GM12878 (cell line): ENCODE results near the gene GRIK4. TPM values are rescaled to one million over a fixed set of nuclear protein-coding genes. Genes with fewer than 3 reads are reported as not detected.

Experiments
- IRF5 ChIP-seq: fragments of 450-650 bp; IDR thresholded peaks from 2 replicates; pipeline ENCODE4 v1.6.1; 2017; ENCODE audit warnings: borderline replicate concordance
- MEF2A ChIP-seq: IDR thresholded peaks from 2 replicates; pipeline ENCODE4 v1.6.1; 2011; ENCODE audit warnings: low read depth, mild to moderate bottlenecking, low read length, moderate library complexity; ENCODE audit not compliant: insufficient read depth
- NBN ChIP-seq: fragments of 450-650 bp; IDR thresholded peaks from 2 replicates; pipeline ENCODE4 v1.6.1; 2016
- NFYB ChIP-seq: IDR thresholded peaks from 2 replicates; pipeline ENCODE4 v1.6.1; 2011; ENCODE audit warnings: low read depth, mild to moderate bottlenecking, low read length, improper control_type of control experiment, moderate library complexity; ENCODE audit not compliant: insufficient read depth
- NR2C2 ChIP-seq: IDR thresholded peaks from 2 replicates; pipeline ENCODE4 v1.6.1; 2011; ENCODE audit warnings: borderline replicate concordance, low read depth; ENCODE audit not compliant: control insufficient read depth, insufficient read length
- POLR2AphosphoS5 ChIP-seq: IDR thresholded peaks from 2 replicates; pipeline ENCODE4 v1.6.1; 2011; ENCODE audit warnings: mild to moderate bottlenecking, low read length, inconsistent platforms
- TBL1XR1 ChIP-seq: IDR thresholded peaks from 2 replicates; pipeline ENCODE4 v1.6.1; 2012; ENCODE audit warnings: low read depth, low read length, improper control_type of control experiment
- ZBTB40 ChIP-seq: fragments of 450-650 bp; IDR thresholded peaks from 2 replicates; pipeline ENCODE4 v1.6.1; 2016; ENCODE audit warnings: mild to moderate bottlenecking, moderate library complexity, borderline replicate concordance
- polyA plus RNA-seq, 11 experiments: library from polyadenylated mRNA; depleted of rRNA in 4 of 11; unstranded in 6 of 11; stranded (reverse) in 5 of 11; fragments of >200 nt; fragmentation: Nextera tagmentation in 4 of 11; fragmentation: Illumina TruSeq in 1 of 11; extraction: Ambion mirVana in 4 of 11; extraction: Trizol in 1 of 11; gene quantifications; 1 replicate in 1 of 11; 2 replicates in 10 of 11; pipeline versions ENCODE4 v1.2.1 to v1.2.3, GENCODE V29; 2011 to 2016; ENCODE audit warnings: inconsistent platforms in 2 of 11, missing spikeins in 2 of 11, low read depth in 1 of 11
- total RNA-seq, 4 experiments: library from RNA; depleted of rRNA in 3 of 4; stranded (reverse); fragments of >200 nt in 3 of 4; fragmentation: Illumina TruSeq in 1 of 4; extraction: Trizol in 1 of 4; gene quantifications; 2 replicates each; pipeline versions ENCODE4 v1.2.1 to v1.2.3, GENCODE V29; 2013 to 2021

GRIK4 gene
- total and polyA plus RNA-seq, 10 of the 15 experiments (the other 5 are each of a cell fraction or from before 2014, with no cell fraction given): 0.33 to 3.6 (median 0.72) TPM

DNA sequence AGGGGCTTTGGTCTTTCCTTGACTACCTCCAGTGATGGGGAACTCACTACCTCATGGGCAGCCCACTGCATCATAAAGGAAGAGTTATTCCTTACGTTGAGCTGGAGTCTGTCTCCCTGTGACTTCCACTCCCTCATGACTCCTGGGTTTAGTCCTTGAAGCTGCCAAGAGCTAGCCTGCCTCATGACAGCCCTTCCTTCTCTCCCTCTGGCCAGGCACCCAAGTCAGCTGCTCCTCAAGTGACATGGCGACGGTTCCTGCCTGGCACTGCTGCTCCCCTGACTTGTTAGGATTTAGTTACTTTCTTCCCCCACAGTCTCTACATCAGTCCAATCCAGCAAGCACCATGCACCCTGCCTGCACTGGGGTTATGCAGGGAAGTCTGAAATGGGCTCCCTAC lies 316.3 kb downstream of the GRIK4 start (continued):
- TF ChIP-seq ZBTB40: no peak
- TF ChIP-seq TBL1XR1: no peak
- TF ChIP-seq MEF2A: no peak
- no peak for TF ChIP-seq NFYB
- no peak for TF ChIP-seq POLR2AphosphoS5
- TF ChIP-seq NR2C2: no peak
- no peak for TF ChIP-seq IRF5
- TF ChIP-seq NBN: no peak
